ENCODE data around the gene BCL7B.

GRCh38 chr7:73515178-73515577, 42.3 kb downstream of the BCL7B start:
- TF ChIP-seq, protein P1, sequence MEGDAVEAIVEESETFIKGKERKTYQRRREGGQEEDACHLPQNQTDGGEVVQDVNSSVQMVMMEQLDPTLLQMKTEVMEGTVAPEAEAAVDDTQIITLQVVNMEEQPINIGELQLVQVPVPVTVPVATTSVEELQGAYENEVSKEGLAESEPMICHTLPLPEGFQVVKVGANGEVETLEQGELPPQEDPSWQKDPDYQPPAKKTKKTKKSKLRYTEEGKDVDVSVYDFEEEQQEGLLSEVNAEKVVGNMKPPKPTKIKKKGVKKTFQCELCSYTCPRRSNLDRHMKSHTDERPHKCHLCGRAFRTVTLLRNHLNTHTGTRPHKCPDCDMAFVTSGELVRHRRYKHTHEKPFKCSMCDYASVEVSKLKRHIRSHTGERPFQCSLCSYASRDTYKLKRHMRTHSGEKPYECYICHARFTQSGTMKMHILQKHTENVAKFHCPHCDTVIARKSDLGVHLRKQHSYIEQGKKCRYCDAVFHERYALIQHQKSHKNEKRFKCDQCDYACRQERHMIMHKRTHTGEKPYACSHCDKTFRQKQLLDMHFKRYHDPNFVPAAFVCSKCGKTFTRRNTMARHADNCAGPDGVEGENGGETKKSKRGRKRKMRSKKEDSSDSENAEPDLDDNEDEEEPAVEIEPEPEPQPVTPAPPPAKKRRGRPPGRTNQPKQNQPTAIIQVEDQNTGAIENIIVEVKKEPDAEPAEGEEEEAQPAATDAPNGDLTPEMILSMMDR (IDR thresholded peaks at IDR 0.05): no peak
- TF ChIP-seq POLR2A (IDR thresholded peaks at IDR 0.05): no peak

Measured in ovary (tissue), 3 donors.